DOHH2 (cell line): ENCODE data around the gene IL9.

Source experiments
- CTCF ChIP-seq: fragments of 200-600 bp; sonication (generic); IDR thresholded peaks from one replicate; pipeline ENCODE4 v1.5.1; 2014; ENCODE audit warnings: antibody characterized with exemption, mild to moderate bottlenecking, low read depth, low read length; ENCODE audit not compliant: poor library complexity, severe bottlenecking
- EZH2phosphoT487 ChIP-seq: fragments of 200-600 bp; sonication (generic); IDR thresholded peaks from 2 replicates; pipeline ENCODE4 v1.6.1; 2017; ENCODE audit warnings: borderline replicate concordance, mild to moderate bottlenecking, antibody characterized with exemption, low read length, moderate library complexity, mixed read lengths

GRCh38 chr5:135842737-135843136, 52.9 kb downstream of the IL9 start:
- TF ChIP-seq CTCF: no peak
- TF ChIP-seq EZH2phosphoT487: no peak
